Psoas muscle (tissue), 8 donors: ENCODE measurements around the gene RSPH3. TPM values are rescaled to one million over a fixed set of nuclear protein-coding genes. Genes with fewer than 3 reads are reported as not detected.

ENCODE experiments used
- ATAC-seq, 4 donors: fragments of 200-7000 bp; cut with Tn5 transposase; one replicate each; pipeline ENCODE4 v1.9.1; 2020; ENCODE audit warnings: moderate library complexity in 3 of 4, mild to moderate bottlenecking in 2 of 4
- DNase-seq, 2 donors: peaks; one replicate each; pipeline ENCODE4 v3.0.0-alpha.2; 2020
- H3K27ac ChIP-seq: fragments of 200-600 bp; one replicate; pipeline ENCODE4 v1.8.0; 2022
- H3K27me3 ChIP-seq, 3 donors: fragments of 200-600 bp in 1 of 3; one replicate each; pipeline versions ENCODE4 v1.6.1 to v1.8.0; 2013 to 2022; ENCODE audit warnings: low read length in 2 of 3, mild to moderate bottlenecking in 2 of 3, moderate library complexity in 1 of 3; ENCODE audit not compliant: insufficient read depth in 3 of 3
- H3K36me3 ChIP-seq, 2 donors: fragments of 200-600 bp in 1 of 2; one replicate each; pipeline versions ENCODE4 v1.6.1 to v1.8.0; 2013 to 2022; ENCODE audit warnings: low read depth in 1 of 2, mild to moderate bottlenecking in 1 of 2, moderate library complexity in 1 of 2; ENCODE audit not compliant: insufficient read depth in 1 of 2
- H3K4me1 ChIP-seq: fragments of 200-600 bp; one replicate; pipeline ENCODE4 v1.8.0; 2022
- H3K4me3 ChIP-seq: fragments of 200-600 bp; one replicate; pipeline ENCODE4 v1.8.0; 2022; ENCODE audit warnings: mild to moderate bottlenecking
- H3K9me3 ChIP-seq: fragments of 200-600 bp; one replicate; pipeline ENCODE4 v1.8.0; 2022
- CTCF ChIP-seq: fragments of 200-600 bp; IDR thresholded peaks from one replicate; pipeline ENCODE4 v1.8.0; 2022; ENCODE audit warnings: antibody characterized with exemption
- WGBS, 3 donors: extraction: QIAGEN DNeasy Blood & Tissue Kit; methylation state at CpG; one replicate each; pipeline versions ENCODE4 v1.1.6 to v1.1.7; 2013; 5-methylcytosine and 5-hydroxymethylcytosine counted together
- intact Hi-C, 2 donors: fragments of 100-400 bp; cut with DNase I; formaldehyde crosslinking; loops; one replicate each; pipeline versions ENCODE4 v1.11.0 to v1.14.2; 2022
- polyA plus RNA-seq, 3 donors: library from polyadenylated mRNA; stranded (reverse); fragments of 200-250 nt; gene quantifications; one replicate each; pipeline ENCODE4 v1.2.3, GENCODE V29; 2013
- total RNA-seq, 4 donors: library from RNA; stranded (reverse); fragmentation: NEBNext Ultra II Directional in 2 of 4; extraction: Animal tissue kit (Norgen Biotek cat#: 25700) in 2 of 4; gene quantifications; one replicate each; pipeline versions ENCODE4 v1.2.1 to v1.2.4, GENCODE V29; 2021 to 2023
- donor health status: healthy with polysubstance abuse.
- donor health status: DM: no; HTN: no; CAD: no; lungs with moderate emphysema.
- donor health status: Bipolar disorder and iron deficiency.
- donor health status: healthy.
- donor health status: DM: yes; HTN: yes; CAD: no.
- donor health status: DM: no; HTN: no; CAD: no.
- donor health status: DM: no; HTN: no; CAD: no.
- donor health status: DM: yes; HTN: yes; CAD: no.

RSPH3 gene
- total and polyA plus RNA-seq, 7 donors, result 1.4 to 5.2 (median 2.8) TPM

- TF ChIP-seq CTCF, result no peak
- DNase-seq (no peak), ATAC-seq (no peak)
- intact Hi-C loops, result no loop called here
- Histone ChIP-seq H3K4me3 (no peak overlapping the region), H3K27ac (no peak overlapping the region), H3K4me1 (no peaks in the 10 kb centered on the region), H3K27me3 (peaks cover 0 to 2% (median 0%) of the 10 kb centered on the region in 3 donors), H3K36me3 (no peaks in the 10 kb centered on the region), H3K9me3 (no peaks in the 10 kb centered on the region)
- WGBS, 3 donors, result 49 to 56% (median 51%) methylated on average over 5 of the region's 5 CpGs
These were observed 37.8 kb upstream of the RSPH3 start for GRCh38 chr6:159037756-159038290.

- H3K4me3 ChIP-seq, result no peak overlapping the region
- H3K9me3 ChIP-seq, result no peaks in the 10 kb centered on the region
- no peaks in the 10 kb centered on the region for H3K4me1 ChIP-seq
- no peaks in the 10 kb centered on the region for H3K36me3 ChIP-seq
- no peak overlapping the region for H3K27ac ChIP-seq
- no peak for DNase-seq
- no peak for TF ChIP-seq CTCF
- no peak for ATAC-seq
- 86 to 93% (median 88%) methylated on average over 14 of the region's 14 CpGs for WGBS, 3 donors
- peaks cover 0 to 2% (median 0%) of the 10 kb centered on the region in 3 donors for H3K27me3 ChIP-seq
- intact Hi-C loops, result no loop called here
These were observed 36.7 kb upstream of the RSPH3 start for GRCh38 chr6:159036673-159037072.

- DNase-seq (no peak), ATAC-seq (no peak)
- Histone ChIP-seq H3K27me3 (peaks cover 0 to 2% (median 0%) of the 10 kb centered on the region in 3 donors), H3K4me3 (no peak overlapping the region), H3K27ac (no peak overlapping the region), H3K36me3 (no peaks in the 10 kb centered on the region), H3K9me3 (no peaks in the 10 kb centered on the region), H3K4me1 (no peaks in the 10 kb centered on the region)
- TF ChIP-seq CTCF, result no peak
- 90 to 92% (median 91%) methylated on average over 17 of the region's 17 CpGs for whole genome bisulfite sequencing, 3 donors
- intact Hi-C loops, result no loop called here
These were observed 35.9 kb upstream of the RSPH3 start for GRCh38 chr6:159035891-159036290.

- Histone ChIP-seq H3K27me3 (peaks cover 0 to 2% (median 0%) of the 10 kb centered on the region in 3 donors), H3K36me3 (no peaks in the 10 kb centered on the region), H3K4me3 (no peak overlapping the region), H3K27ac (no peak overlapping the region), H3K4me1 (no peaks in the 10 kb centered on the region), H3K9me3 (no peaks in the 10 kb centered on the region)
- no peak for ATAC-seq
- TF ChIP-seq CTCF, result no peak
- WGBS, 3 donors, result 81 to 89% (median 85%) methylated on average over 11 of the region's 11 CpGs
- no peak for DNase-seq
- intact Hi-C loops, result no loop called here
These were observed 33.4 kb upstream of the RSPH3 start for GRCh38 chr6:159033160-159034049.
